AG04449 (cell line): ENCODE measurements around the gene ZNF513.
"Not testable (repeated sequence)": the region's sequence is repeated elsewhere in the genome, so short reads cannot be mapped to it uniquely, and the experiment has no call there.

Experiments used
- CTCF ChIA-PET: fragments of 350-600 bp; formaldehyde crosslinking; extraction: SDS; loops from one replicate; lab custom pipeline; 2021; ENCODE audit warnings: antibody characterized with exemption; lab: Yijun Ruan, JAX
- POLR2A ChIA-PET: fragments of 400-600, 350-600 bp; formaldehyde crosslinking; extraction: SDS; loops from one replicate; lab custom pipeline; 2020; ENCODE audit warnings: antibody characterized with exemption, inconsistent platforms; lab: Yijun Ruan, JAX
- DNase-seq: peaks from one replicate; pipeline ENCODE4 v3.0.0-alpha.2; 2010; ENCODE audit warnings: low read depth, low spot score
- H3K4me3 ChIP-seq: 2 replicates; pipeline ENCODE4 v1.5.1; 2011; ENCODE audit warnings: low read depth, mild to moderate bottlenecking, control low read depth, low read length
- CTCF ChIP-seq: IDR thresholded peaks from one replicate; pipeline ENCODE4 v1.5.1; 2011; ENCODE audit warnings: mild to moderate bottlenecking, moderate library complexity, low read length, control low read depth, inconsistent platforms; ENCODE audit not compliant: insufficient read depth; ENCODE audit errors: missing control alignments

ZNF513 gene

GRCh38 chr2:27380626-27381545 is at the start of gene ZNF513:
TSS of gene ZNF513 (minus strand) at chr2:27380734. CDS start at chr2:27380526, 208 bp downstream.
- ChIA-PET POLR2A (interaction anchor here (0.6 to 3.5 kb wide), 6 partner anchors 11 to 282 kb away, joined by 3 to 32 read pairs (median 3); partner anchors contain the start of genes EIF2B4, GTF3C2, NRBP1 and PPM1G), CTCF (interaction anchor here (2.3 to 3.9 kb wide), 3 partner anchors 10 to 302 kb away, joined by 14 to 15 read pairs (median 14); partner anchors contain the start of genes EIF2B4 and SNX17)
- peak within 1 kb of the TSS; percentile 88 for H3K4me3 ChIP-seq
- DNase-seq: peak; percentile 55
- TF ChIP-seq CTCF: no peak

GRCh38 chr2:27428978-27429541 is 48.5 kb upstream of the ZNF513 start:
- POLR2A ChIA-PET: interaction anchor here (0.6 to 3.1 kb wide), 8 partner anchors 12 to 236 kb away, joined by 3 to 18 read pairs (median 4); partner anchors contain the start of genes CCDC121, GPN1, PPM1G and ZNF513

GRCh38 chr2:27428213-27428977 is 47.9 kb upstream of the ZNF513 start, which contains the start of gene NRBP1:
TSS of gene NRBP1 (plus strand) at chr2:27428631. CDS start at chr2:27433274, 4,643 bp downstream.
- no peak for TF ChIP-seq CTCF
- CTCF ChIA-PET: interaction anchor here (0.7 to 4.4 kb wide), 7 partner anchors 9 to 255 kb away, joined by 3 to 25 read pairs (median 5); no protein-coding TSS in a partner anchor
- POLR2A ChIA-PET: interaction anchor here (0.5 to 3.1 kb wide), 8 partner anchors 12 to 213 kb away, joined by 3 to 18 read pairs (median 4); partner anchors contain the start of genes CCDC121, GPN1, PPM1G and ZNF513
- peak; percentile 29 for DNase-seq
- peak within 1 kb of the TSS; percentile 82 for H3K4me3 ChIP-seq

More at GRCh38 chr2:27428978-27429541, 48.5 kb upstream of the ZNF513 start:
- CTCF ChIA-PET: interaction anchor here (0.8 to 4.4 kb wide), 11 partner anchors 10 to 254 kb away, joined by 3 to 25 read pairs (median 4); no protein-coding TSS in a partner anchor
- DNase-seq: no peak
- H3K4me3 ChIP-seq: peak overlapping the region; percentile 82
- TF ChIP-seq CTCF: no peak

GRCh38 chr2:27427863-27428212 is 47.3 kb upstream of the ZNF513 start:
- no peak for DNase-seq
- CTCF ChIA-PET: interaction anchor here (0.7 to 4.4 kb wide), 4 partner anchors 8 to 255 kb away, joined by 3 to 25 read pairs (median 4); no protein-coding TSS in a partner anchor

GRCh38 chr2:27425039-27425438 is 44.5 kb upstream of the ZNF513 start:
- H3K4me3 ChIP-seq, POLR2A ChIA-PET, DNase-seq: not testable (repeated sequence)
- CTCF ChIA-PET: interaction anchor here (2.2 kb wide), 1 partner anchor 16 kb away, joined by 7 read pairs; the partner anchor contains the start of gene PPM1G

More at GRCh38 chr2:27427863-27428212, 47.3 kb upstream of the ZNF513 start:
- POLR2A ChIA-PET: interaction anchor here (0.5 to 3.1 kb wide), 6 partner anchors 13 to 213 kb away, joined by 3 to 18 read pairs (median 5); partner anchors contain the start of genes PPM1G and ZNF513
- H3K4me3 ChIP-seq: peak overlapping the region; percentile 82
- TF ChIP-seq CTCF: no peak

GRCh38 chr2:27422958-27423357 is 42.4 kb upstream of the ZNF513 start:
- CTCF ChIA-PET: interaction anchor here (1.6 to 2.2 kb wide), 2 partner anchors 9 to 14 kb away, joined by 4 to 7 read pairs; partner anchors contain the start of gene PPM1G
- no peak for DNase-seq
- TF ChIP-seq CTCF: no peak
- POLR2A ChIA-PET: no interaction called here
- H3K4me3 ChIP-seq: no peak overlapping the region
